Fibroblast of lung (primary cell): ENCODE results near the gene UBL7.

Experiments
- CTCF ChIP-seq, 2 donors: IDR thresholded peaks in 1 of 2; conservative IDR thresholded peaks in 1 of 2; 1 replicate in 1 of 2; 2 replicates in 1 of 2; pipeline ENCODE4 v1.5.1; 2011 to 2012; ENCODE audit warnings: low read length in 2 of 2, control low read depth in 1 of 2, inconsistent platforms in 1 of 2, low read depth in 1 of 2, mild to moderate bottlenecking in 1 of 2
- EZH2 ChIP-seq: IDR thresholded peaks from 2 replicates; pipeline ENCODE4 v1.5.1; 2012; ENCODE audit warnings: low read length, control low read depth, mild to moderate bottlenecking; ENCODE audit errors: missing control alignments

GRCh38 chr15:74429781-74430400 lies 31.1 kb downstream of the UBL7 start:
- TF ChIP-seq CTCF (conservative IDR thresholded peaks at IDR 0.05 in 1 of 2, IDR thresholded peaks at IDR 0.05 in 1 of 2; ENCODE audit: low read depth in 1 of 2, low read length in 2 of 2) (no peak), EZH2 (no peak)
